MG63 (cell line): ENCODE results near the gene MED13L. TPM values are rescaled to one million over a fixed set of nuclear protein-coding genes. Genes with fewer than 3 reads are reported as not detected.

ENCODE experiments used
- DNase-seq: peaks from one replicate; pipeline ENCODE4 v3.0.0-alpha.2; 2020
- H3K27me3 ChIP-seq: fragments of 250-450 bp; sonication (Bioruptor Pico); 2 replicates; pipeline ENCODE4 v1.5.1; 2020; ENCODE audit warnings: mild to moderate bottlenecking, moderate library complexity
- H3K36me3 ChIP-seq: fragments of 250-450 bp; sonication (Bioruptor Pico); 2 replicates; pipeline ENCODE4 v1.5.1; 2020; ENCODE audit warnings: mild to moderate bottlenecking, moderate library complexity
- H3K4me3 ChIP-seq: fragments of 250-450 bp; sonication (Bioruptor Pico); 2 replicates; pipeline ENCODE4 v1.5.1; 2020; ENCODE audit warnings: mild to moderate bottlenecking, moderate library complexity
- H3K9me3 ChIP-seq: fragments of 250-450 bp; sonication (Bioruptor Pico); 2 replicates; pipeline ENCODE4 v1.5.1; 2020; ENCODE audit warnings: mild to moderate bottlenecking, moderate library complexity
- total RNA-seq: library from RNA; depleted of rRNA; stranded (reverse); fragments of >200 nt; shearing (Covaris generic); gene quantifications from 2 replicates; pipeline ENCODE4 v1.2.3, GENCODE V29; 2014; ENCODE audit warnings: low replicate concordance

Gene MED13L
- total RNA-seq, 1 experiment from 2014 or later = 16.1 TPM

- no peak for DNase-seq
- Histone ChIP-seq H3K27me3 (no peaks in the 10 kb centered on the region), H3K36me3 (no peaks in the 10 kb centered on the region), H3K9me3 (no peaks in the 10 kb centered on the region), H3K4me3 (no peak overlapping the region)
These were observed 112.5 kb downstream of the MED13L start for GRCh38 chr12:116165036-116165425.

GRCh38 chr12:116164250-116165035 lies 113.0 kb downstream of the MED13L start:
- Histone ChIP-seq H3K36me3 (no peaks in the 10 kb centered on the region), H3K9me3 (no peaks in the 10 kb centered on the region), H3K4me3 (no peak overlapping the region), H3K27me3 (no peaks in the 10 kb centered on the region)
- DNase-seq = no peak

GRCh38 chr12:116162071-116162470 lies 115.4 kb downstream of the MED13L start:
- no peaks in the 10 kb centered on the region for H3K27me3 ChIP-seq
- no peak overlapping the region for H3K4me3 ChIP-seq
- H3K9me3 ChIP-seq = no peaks in the 10 kb centered on the region
- H3K36me3 ChIP-seq = no peaks in the 10 kb centered on the region
- DNase-seq = no peak

- DNase-seq = no peak
- Histone ChIP-seq H3K27me3 (no peaks in the 10 kb centered on the region), H3K4me3 (no peak overlapping the region), H3K36me3 (no peaks in the 10 kb centered on the region), H3K9me3 (no peaks in the 10 kb centered on the region)
These were observed 115.9 kb downstream of the MED13L start for GRCh38 chr12:116161588-116161987.

- DNase-seq = no peak
- Histone ChIP-seq H3K36me3 (no peaks in the 10 kb centered on the region), H3K4me3 (no peak overlapping the region), H3K27me3 (no peaks in the 10 kb centered on the region), H3K9me3 (no peaks in the 10 kb centered on the region)
These were observed 116.5 kb downstream of the MED13L start for GRCh38 chr12:116160883-116161458.

- Histone ChIP-seq H3K9me3 (no peaks in the 10 kb centered on the region), H3K4me3 (no peak overlapping the region), H3K27me3 (no peaks in the 10 kb centered on the region), H3K36me3 (no peaks in the 10 kb centered on the region)
- no peak for DNase-seq
These were observed 117.3 kb downstream of the MED13L start for GRCh38 chr12:116160231-116160630.

- DNase-seq = no peak
- H3K9me3 ChIP-seq = no peaks in the 10 kb centered on the region
- H3K4me3 ChIP-seq = no peak overlapping the region
- H3K36me3 ChIP-seq = no peaks in the 10 kb centered on the region
- H3K27me3 ChIP-seq = no peaks in the 10 kb centered on the region
These were observed 117.8 kb downstream of the MED13L start for GRCh38 chr12:116159593-116160200.

- Histone ChIP-seq H3K4me3 (no peak overlapping the region), H3K9me3 (no peaks in the 10 kb centered on the region), H3K36me3 (no peaks in the 10 kb centered on the region), H3K27me3 (no peaks in the 10 kb centered on the region)
- no peak for DNase-seq
These were observed 118.3 kb downstream of the MED13L start for GRCh38 chr12:116159175-116159574.

- Histone ChIP-seq H3K4me3 (no peak overlapping the region), H3K27me3 (no peaks in the 10 kb centered on the region), H3K36me3 (no peaks in the 10 kb centered on the region), H3K9me3 (no peaks in the 10 kb centered on the region)
- no peak for DNase-seq
These were observed 119.6 kb downstream of the MED13L start for GRCh38 chr12:116157845-116158267.

GRCh38 chr12:116156614-116157013 lies 120.9 kb downstream of the MED13L start:
- Histone ChIP-seq H3K36me3 (no peaks in the 10 kb centered on the region), H3K4me3 (no peak overlapping the region), H3K9me3 (no peaks in the 10 kb centered on the region), H3K27me3 (no peaks in the 10 kb centered on the region)
- no peak for DNase-seq

GRCh38 chr12:116155383-116155782 lies 122.1 kb downstream of the MED13L start:
- Histone ChIP-seq H3K4me3 (no peak overlapping the region), H3K27me3 (no peaks in the 10 kb centered on the region), H3K36me3 (no peaks in the 10 kb centered on the region), H3K9me3 (no peaks in the 10 kb centered on the region)
- DNase-seq = no peak

GRCh38 chr12:116153983-116154382 lies 123.5 kb downstream of the MED13L start:
- Histone ChIP-seq H3K27me3 (no peaks in the 10 kb centered on the region), H3K4me3 (no peak overlapping the region), H3K36me3 (no peaks in the 10 kb centered on the region), H3K9me3 (no peaks in the 10 kb centered on the region)
- no peak for DNase-seq

GRCh38 chr12:116153113-116153512 lies 124.4 kb downstream of the MED13L start:
- Histone ChIP-seq H3K4me3 (no peak overlapping the region), H3K36me3 (no peaks in the 10 kb centered on the region), H3K27me3 (no peaks in the 10 kb centered on the region), H3K9me3 (no peaks in the 10 kb centered on the region)
- no peak for DNase-seq

- no peak for DNase-seq
- H3K36me3 ChIP-seq = no peaks in the 10 kb centered on the region
- no peaks in the 10 kb centered on the region for H3K9me3 ChIP-seq
These were observed 125.2 kb downstream of the MED13L start for GRCh38 chr12:116152268-116152667.

GRCh38 chr12:116150452-116150851 lies 127.0 kb downstream of the MED13L start:
- Histone ChIP-seq H3K4me3 (no peak overlapping the region), H3K36me3 (no peaks in the 10 kb centered on the region), H3K9me3 (no peaks in the 10 kb centered on the region; the same call in 1 of the 2 replicates), H3K27me3 (no peaks in the 10 kb centered on the region)
- no peak for DNase-seq

More at GRCh38 chr12:116152268-116152667, 125.2 kb downstream of the MED13L start:
- no peaks in the 10 kb centered on the region for H3K27me3 ChIP-seq
- no peak overlapping the region for H3K4me3 ChIP-seq

- no peak for DNase-seq
- Histone ChIP-seq H3K9me3 (no peaks in the 10 kb centered on the region; the same call in 1 of the 2 replicates), H3K27me3 (no peaks in the 10 kb centered on the region), H3K4me3 (no peak overlapping the region), H3K36me3 (no peaks in the 10 kb centered on the region)
These were observed 127.5 kb downstream of the MED13L start for GRCh38 chr12:116150001-116150400.

- Histone ChIP-seq H3K27me3 (no peaks in the 10 kb centered on the region), H3K4me3 (no peak overlapping the region), H3K9me3 (no peaks in the 10 kb centered on the region; the same call in 1 of the 2 replicates), H3K36me3 (no peaks in the 10 kb centered on the region)
- DNase-seq = no peak
These were observed 128.6 kb downstream of the MED13L start for GRCh38 chr12:116148844-116149243.
